22Rv1 (cell line): Measurements from ENCODE around the gene PDGFRB.

Experiments
- H3K27ac ChIP-seq: fragments of 450-650 bp; 2 replicates; pipeline ENCODE4 v1.5.1; 2017
- CTCF ChIP-seq: fragments of 450-650 bp; IDR thresholded peaks from 2 replicates; pipeline ENCODE4 v1.5.1; 2017; ENCODE audit warnings: mild to moderate bottlenecking
- ZFX ChIP-seq: fragments of 450-650 bp; IDR thresholded peaks from 2 replicates; pipeline ENCODE4 v1.6.1; 2017; ENCODE audit warnings: antibody characterized with exemption, borderline replicate concordance

PDGFRB gene

GRCh38 chr5:150113047-150113744 lies 42.4 kb downstream of the PDGFRB start:
- no peak overlapping the region for H3K27ac ChIP-seq
- TF ChIP-seq CTCF: no peak
- TF ChIP-seq ZFX: no peak

- no peak overlapping the region for H3K27ac ChIP-seq
- TF ChIP-seq CTCF: no peak
- TF ChIP-seq ZFX: no peak
Measured at GRCh38 chr5:150112201-150113046, 43.2 kb downstream of the PDGFRB start.

GRCh38 chr5:150111122-150111521 lies 44.5 kb downstream of the PDGFRB start:
- TF ChIP-seq CTCF: no peak
- TF ChIP-seq ZFX: no peak

GRCh38 chr5:150109921-150110320 lies 45.7 kb downstream of the PDGFRB start:
- TF ChIP-seq CTCF: no peak
- no peak for TF ChIP-seq ZFX
- H3K27ac ChIP-seq: no peak overlapping the region

More at GRCh38 chr5:150111122-150111521, 44.5 kb downstream of the PDGFRB start:
- no peak overlapping the region for H3K27ac ChIP-seq

- TF ChIP-seq CTCF (no peak), ZFX (no peak)
- no peak overlapping the region for H3K27ac ChIP-seq
Measured at GRCh38 chr5:150108711-150109514, 46.7 kb downstream of the PDGFRB start.

GRCh38 chr5:150107909-150108447 lies 47.7 kb downstream of the PDGFRB start:
- no peak overlapping the region for H3K27ac ChIP-seq
- TF ChIP-seq CTCF (no peak), ZFX (no peak)
